Hepatocyte (in vitro differentiated cells): ENCODE measurements around the gene ENTR1. TPM values are rescaled to one million over a fixed set of nuclear protein-coding genes. Genes with fewer than 3 reads are reported as not detected.

Experiments
- DNase-seq: peaks from one replicate; pipeline ENCODE4 v3.0.0-alpha.2; 2016; ENCODE audit warnings: low spot score
- H2AFZ ChIP-seq: fragments of 200-600 bp; sonication (generic); 2 replicates; pipeline ENCODE4 v1.6.0; 2016; ENCODE audit warnings: antibody characterized with exemption, mild to moderate bottlenecking
- H3K27ac ChIP-seq: fragments of 200-600 bp; sonication (generic); 2 replicates; pipeline ENCODE4 v1.5.1; 2016; ENCODE audit warnings: mild to moderate bottlenecking
- H3K27me3 ChIP-seq: fragments of 200-600 bp; sonication (generic); 2 replicates; pipeline ENCODE4 v1.6.1; 2016
- H3K36me3 ChIP-seq: fragments of 200-600 bp; sonication (generic); replicated peaks from 2 replicates; pipeline ENCODE4 v1.5.1; 2016; ENCODE audit warnings: low read depth; ENCODE audit not compliant: insufficient read depth
- H3K4me1 ChIP-seq: fragments of 200-600 bp; sonication (generic); 2 replicates; pipeline ENCODE4 v1.5.1; 2016; ENCODE audit warnings: mild to moderate bottlenecking, moderate library complexity; ENCODE audit not compliant: insufficient read depth
- H3K4me2 ChIP-seq: fragments of 200-600 bp; sonication (generic); 2 replicates; pipeline ENCODE4 v1.6.0; 2016
- H3K4me3 ChIP-seq: fragments of 200-600 bp; sonication (generic); 2 replicates; pipeline ENCODE4 v1.5.1; 2016; ENCODE audit warnings: mild to moderate bottlenecking
- H3K79me2 ChIP-seq: fragments of 200-600 bp; sonication (generic); 2 replicates; pipeline ENCODE4 v1.6.0; 2017; ENCODE audit warnings: mild to moderate bottlenecking
- H3K9me2 ChIP-seq: fragments of 200-600 bp; sonication (generic); replicated peaks from 2 replicates; pipeline ENCODE4 v1.6.0; 2017; ENCODE audit warnings: mild to moderate bottlenecking; ENCODE audit not compliant: insufficient read depth
- H3K9me3 ChIP-seq: fragments of 200-600 bp; sonication (generic); 2 replicates; pipeline ENCODE4 v1.5.1; 2016; ENCODE audit warnings: low read depth, mild to moderate bottlenecking
- H4K20me1 ChIP-seq: fragments of 200-600 bp; sonication (generic); 2 replicates; pipeline ENCODE4 v1.6.0; 2016; ENCODE audit warnings: mild to moderate bottlenecking; ENCODE audit not compliant: insufficient read depth, poor library complexity, severe bottlenecking
- CTCF ChIP-seq: fragments of 200-600 bp; sonication (generic); IDR thresholded peaks from 2 replicates; pipeline ENCODE4 v1.5.1; 2016; ENCODE audit warnings: antibody characterized with exemption, mild to moderate bottlenecking; ENCODE audit not compliant: poor library complexity
- EZH2 ChIP-seq: fragments of 200-600 bp; sonication (generic); IDR thresholded peaks from 2 replicates; pipeline ENCODE4 v1.6.1; 2016; ENCODE audit warnings: antibody characterized with exemption, mild to moderate bottlenecking, borderline replicate concordance
- EZH2phosphoT487 ChIP-seq: fragments of 200-600 bp; sonication (generic); IDR thresholded peaks from one replicate; pipeline ENCODE4 v1.6.1; 2018; ENCODE audit warnings: antibody characterized with exemption, mild to moderate bottlenecking, low read depth, moderate library complexity; ENCODE audit not compliant: unreplicated experiment, severe bottlenecking
- WGBS: methylation state at CpG from one replicate; pipeline ENCODE4 v1.1.6; 2016; ENCODE audit warnings: low lambda C conversion rate; ENCODE audit errors: missing lambda C conversion rate; 5-methylcytosine and 5-hydroxymethylcytosine counted together
- polyA plus RNA-seq: library from polyadenylated mRNA; unstranded; fragments of >200 nt; fragmentation: Nextera tagmentation; extraction: Ambion mirVana; gene quantifications from 2 replicates; pipeline ENCODE4 v1.2.1, GENCODE V29; 2016
- total RNA-seq: library from RNA; depleted of rRNA; stranded (reverse); fragments of >200 nt; gene quantifications from 2 replicates; pipeline ENCODE4 v1.2.3, GENCODE V29; 2014

ENTR1 gene
- total and polyA plus RNA-seq, 2 experiments from 2014 or later = 33.5 to 50.1 TPM

- H3K27ac ChIP-seq = no peak overlapping the region
- no peaks in the 10 kb centered on the region for H3K9me3 ChIP-seq
- no peak overlapping the region for H3K4me3 ChIP-seq
- 96% methylated on average over 19 of the region's 19 CpGs for WGBS
- H3K27me3 ChIP-seq = no peaks in the 10 kb centered on the region
- H4K20me1 ChIP-seq = no peaks in the 10 kb centered on the region
- H3K36me3 ChIP-seq = no peaks in the 10 kb centered on the region
- no peak overlapping the region for H3K4me2 ChIP-seq
- TF ChIP-seq CTCF (no peak), EZH2 (no peak), EZH2phosphoT487 (no peak)
- H2AFZ ChIP-seq = no peak overlapping the region
- H3K4me1 ChIP-seq = peaks cover 3% of the 10 kb centered on the region
- no peak for DNase-seq
- H3K9me2 ChIP-seq = no peaks in the 10 kb centered on the region
- H3K79me2 ChIP-seq = peaks cover 19% of the 10 kb centered on the region
These were observed 6.5 kb upstream of the ENTR1 start for GRCh38 chr9:136416914-136417313.

GRCh38 chr9:136416427-136416826, 6.0 kb upstream of the ENTR1 start:
- H2AFZ ChIP-seq = no peak overlapping the region
- peaks cover 8% of the 10 kb centered on the region for H3K4me1 ChIP-seq
- H3K4me3 ChIP-seq = no peak overlapping the region
- peaks cover 24% of the 10 kb centered on the region for H3K79me2 ChIP-seq
- no peaks in the 10 kb centered on the region for H3K36me3 ChIP-seq
- no peaks in the 10 kb centered on the region for H4K20me1 ChIP-seq
- DNase-seq = no peak
- 96% methylated on average over 8 of the region's 8 CpGs for WGBS
- no peaks in the 10 kb centered on the region for H3K9me3 ChIP-seq
- H3K4me2 ChIP-seq = no peak overlapping the region
- TF ChIP-seq EZH2 (no peak), EZH2phosphoT487 (no peak), CTCF (no peak)
- no peaks in the 10 kb centered on the region for H3K9me2 ChIP-seq
- H3K27me3 ChIP-seq = no peaks in the 10 kb centered on the region
- H3K27ac ChIP-seq = no peak overlapping the region

GRCh38 chr9:136412962-136413361, 2.5 kb upstream of the ENTR1 start:
- H2AFZ ChIP-seq = no peak overlapping the region
- WGBS = 90% methylated on average over 9 of the region's 9 CpGs
- H3K9me3 ChIP-seq = no peaks in the 10 kb centered on the region
- no peak overlapping the region for H3K4me2 ChIP-seq
- no peak for DNase-seq
- peaks cover 15% of the 10 kb centered on the region for H3K4me1 ChIP-seq
- H3K79me2 ChIP-seq = peaks cover 50% of the 10 kb centered on the region
- H3K36me3 ChIP-seq = no peaks in the 10 kb centered on the region
- peaks cover 4% of the 10 kb centered on the region for H4K20me1 ChIP-seq
- H3K4me3 ChIP-seq = no peak overlapping the region
- H3K27me3 ChIP-seq = no peaks in the 10 kb centered on the region
- TF ChIP-seq EZH2 = no peak
- no peak for TF ChIP-seq CTCF
- TF ChIP-seq EZH2phosphoT487 = no peak
- H3K9me2 ChIP-seq = no peaks in the 10 kb centered on the region
- H3K27ac ChIP-seq = no peak overlapping the region

GRCh38 chr9:136411378-136411777, 964 bp upstream of the ENTR1 start:
- Histone ChIP-seq H3K9me2 (no peaks in the 10 kb centered on the region), H3K9me3 (no peaks in the 10 kb centered on the region), H2AFZ (no peak overlapping the region), H3K4me1 (peaks cover 15% of the 10 kb centered on the region), H3K79me2 (peaks cover 50% of the 10 kb centered on the region), H3K4me3 (peak overlapping the region; percentile 92), H4K20me1 (peaks cover 4% of the 10 kb centered on the region), H3K27me3 (no peaks in the 10 kb centered on the region), H3K36me3 (no peaks in the 10 kb centered on the region), H3K27ac (peak overlapping the region; percentile 96), H3K4me2 (peak overlapping the region; percentile 97)
- WGBS = 73% methylated on average over 4 of the region's 4 CpGs
- no peak for DNase-seq
- no peak for TF ChIP-seq EZH2phosphoT487
